IgD-negative memory B cell (primary cell): ENCODE results near the gene LHX5. TPM values are rescaled to one million over a fixed set of nuclear protein-coding genes. Genes with fewer than 3 reads are reported as not detected.

ENCODE experiments used
- H3K27ac Mint-ChIP-seq, 3 donors: one replicate each; pipeline ENCODE4 v1.8.0; 2020 to 2022; ENCODE audit warnings: mild to moderate bottlenecking in 3 of 3, mixed read lengths in 3 of 3, moderate library complexity in 1 of 3
- H3K27me3 Mint-ChIP-seq: one replicate; pipeline ENCODE4 v1.8.0; 2021; ENCODE audit warnings: mixed read lengths
- H3K36me3 Mint-ChIP-seq: one replicate; pipeline ENCODE4 v1.8.0; 2020; ENCODE audit warnings: mild to moderate bottlenecking, mixed read lengths
- H3K4me1 Mint-ChIP-seq, 3 donors: one replicate each; pipeline ENCODE4 v1.8.0; 2020 to 2022; ENCODE audit warnings: mixed read lengths in 3 of 3, mild to moderate bottlenecking in 1 of 3
- H3K4me3 Mint-ChIP-seq, 4 donors: one replicate each; pipeline ENCODE4 v1.8.0; 2020 to 2022; ENCODE audit warnings: mild to moderate bottlenecking in 4 of 4, mixed read lengths in 4 of 4, moderate library complexity in 3 of 4
- H3K9me3 Mint-ChIP-seq, 3 donors: one replicate each; pipeline ENCODE4 v1.8.0; 2020 to 2021; ENCODE audit warnings: mixed read lengths in 3 of 3, mild to moderate bottlenecking in 1 of 3
- polyA plus RNA-seq: library from polyadenylated mRNA; unstranded; fragments of 300-500 nt; fragmentation: Illumina TruSeq; gene quantifications from one replicate; pipeline ENCODE4 v1.2.3, GENCODE V29; 2021

The LHX5 gene
- polyA plus RNA-seq, 1 donor from 2014 or later, result not detected

DNA sequence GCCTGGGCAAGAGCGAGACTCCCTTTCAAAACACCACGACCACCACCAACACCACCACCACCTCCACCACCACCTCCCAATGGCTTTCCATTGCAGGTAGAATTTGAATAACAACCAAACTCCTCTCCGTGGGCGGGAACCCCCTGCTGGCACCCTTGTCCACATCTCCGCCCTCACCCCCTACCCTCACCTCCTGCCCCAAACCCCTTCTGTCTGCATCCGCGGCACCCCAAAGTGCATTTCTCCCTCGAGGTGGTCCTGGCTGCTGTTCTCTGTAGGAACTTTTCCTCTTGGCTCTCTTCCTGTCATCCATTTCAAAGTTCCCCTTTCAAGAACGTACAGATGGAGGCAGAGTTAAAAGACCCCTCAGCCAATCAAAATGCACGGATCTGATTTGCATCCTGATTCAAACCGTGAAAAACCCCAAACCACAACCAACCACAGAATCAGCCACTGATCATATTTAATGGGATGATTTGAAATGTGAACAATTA is 45.7 kb downstream of the LHX5 start:
- H3K36me3 Mint-ChIP-seq, result no peaks in the 10 kb centered on the region
- peaks cover 8 to 13% (median 10%) of the 10 kb centered on the region in 3 donors for H3K4me1 Mint-ChIP-seq
- H3K9me3 Mint-ChIP-seq, result peaks cover 0 to 7% (median 6%) of the 10 kb centered on the region in 3 donors
- H3K27me3 Mint-ChIP-seq, result peaks cover 32% of the 10 kb centered on the region
- peak overlapping the region in 1 of 4 donors; percentile 17 for H3K4me3 Mint-ChIP-seq
- H3K27ac Mint-ChIP-seq, result peak overlapping the region in 1 of 3 donors; percentile 67

DNA sequence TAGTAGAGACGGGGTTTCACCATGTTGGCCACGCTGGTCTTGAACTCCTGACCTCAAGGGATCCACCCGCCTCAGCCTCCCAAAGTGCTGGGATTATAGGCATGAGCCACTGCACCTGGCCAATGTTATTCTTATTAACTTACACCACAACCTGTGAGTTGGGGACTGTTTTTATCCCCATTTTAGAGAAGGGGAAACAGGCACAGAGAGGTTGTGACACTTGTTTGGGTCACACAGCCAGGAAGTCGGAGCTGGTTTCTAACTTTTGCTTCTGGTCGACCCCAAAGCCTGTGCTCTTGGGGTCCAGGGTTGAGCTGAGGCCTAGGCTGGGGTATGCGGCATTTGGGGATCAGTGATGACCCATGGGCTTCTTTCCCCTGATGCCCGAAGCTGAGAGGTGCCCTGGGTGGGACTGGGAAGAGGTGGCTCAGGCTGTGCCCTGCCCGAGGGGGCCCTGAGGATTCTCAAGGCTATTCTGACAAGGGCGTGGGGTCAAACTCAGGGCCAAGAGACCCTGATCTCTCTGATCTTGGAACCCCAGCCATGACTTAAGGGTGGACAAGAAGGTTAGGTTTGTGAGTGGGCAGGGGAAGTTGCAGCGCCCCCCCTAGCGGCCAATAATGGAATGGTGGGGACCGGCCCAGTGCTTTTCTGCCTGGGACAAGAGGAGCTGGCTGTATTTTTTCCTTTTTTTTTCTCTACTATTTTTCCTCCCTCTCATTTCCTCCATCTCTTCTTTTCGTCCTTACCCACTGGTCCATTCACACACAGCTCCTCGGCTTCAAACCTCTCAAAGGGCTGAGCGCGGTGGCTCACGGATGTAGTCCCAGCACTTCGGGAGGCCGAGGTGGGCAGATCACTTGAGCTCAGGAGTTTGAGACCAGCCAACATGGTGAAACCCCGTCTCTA is 46.5 kb downstream of the LHX5 start:
- Mint-ChIP-seq H3K36me3 (no peaks in the 10 kb centered on the region), H3K9me3 (peaks cover 0 to 4% (median 3%) of the 10 kb centered on the region in 3 donors), H3K27ac (no peak overlapping the region), H3K4me3 (no peak overlapping the region), H3K27me3 (peaks cover 25% of the 10 kb centered on the region), H3K4me1 (peaks cover 8 to 13% (median 10%) of the 10 kb centered on the region in 3 donors)

DNA sequence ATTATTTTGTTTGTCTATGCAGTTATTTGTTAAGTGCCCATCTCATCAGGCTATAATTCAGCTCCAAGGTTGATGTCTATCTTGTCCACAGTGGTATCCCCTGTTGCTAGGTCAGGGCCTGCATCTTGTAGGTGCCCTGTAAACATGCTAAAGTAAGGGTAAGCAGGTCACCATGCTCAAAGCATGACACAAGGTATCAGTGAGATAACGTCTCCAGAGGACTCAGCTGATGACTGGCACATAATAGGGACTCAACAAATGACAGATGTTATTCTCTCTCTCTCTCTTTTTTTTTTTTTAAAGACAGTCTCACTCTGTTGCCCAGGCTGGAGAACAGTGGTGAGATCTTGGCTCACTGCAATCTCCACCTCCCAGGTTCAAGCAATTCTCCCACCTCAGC is 47.2 kb downstream of the LHX5 start:
- no peak overlapping the region for H3K4me3 Mint-ChIP-seq
- peaks cover 24% of the 10 kb centered on the region for H3K27me3 Mint-ChIP-seq

GRCh38 chr12:113422886-113423669 is 48.6 kb downstream of the LHX5 start:
- no peaks in the 10 kb centered on the region for H3K36me3 Mint-ChIP-seq
- H3K27me3 Mint-ChIP-seq, result peaks cover 22% of the 10 kb centered on the region
- H3K4me1 Mint-ChIP-seq, result peaks cover 8 to 13% (median 10%) of the 10 kb centered on the region in 3 donors
- no peaks in the 10 kb centered on the region for H3K9me3 Mint-ChIP-seq
- no peak overlapping the region for H3K27ac Mint-ChIP-seq
- H3K4me3 Mint-ChIP-seq, result no peak overlapping the region

More for the DNA sequence above, 47.2 kb downstream of the LHX5 start:
- Mint-ChIP-seq H3K9me3 (no peaks in the 10 kb centered on the region), H3K4me1 (peaks cover 8 to 13% (median 10%) of the 10 kb centered on the region in 3 donors), H3K36me3 (no peaks in the 10 kb centered on the region), H3K27ac (peak overlapping the region in 1 of 3 donors; percentile 0)

- Mint-ChIP-seq H3K4me1 (peaks cover 8 to 13% (median 10%) of the 10 kb centered on the region in 3 donors), H3K36me3 (no peaks in the 10 kb centered on the region), H3K9me3 (no peaks in the 10 kb centered on the region), H3K27ac (peak within 1 kb of the TSS in 1 of 3 donors; percentile 83), H3K27me3 (peaks cover 14% of the 10 kb centered on the region), H3K4me3 (peak within 1 kb of the TSS in 2 of 4 donors; percentile 80 to 87)
Observed at GRCh38 chr12:113422030-113422885, 49.4 kb downstream of the LHX5 start, which contains the start of gene SDSL. SDSL (plus strand) TSS chr12:113422380; CDS start chr12:113427983, 5,603 bp downstream.

DNA sequence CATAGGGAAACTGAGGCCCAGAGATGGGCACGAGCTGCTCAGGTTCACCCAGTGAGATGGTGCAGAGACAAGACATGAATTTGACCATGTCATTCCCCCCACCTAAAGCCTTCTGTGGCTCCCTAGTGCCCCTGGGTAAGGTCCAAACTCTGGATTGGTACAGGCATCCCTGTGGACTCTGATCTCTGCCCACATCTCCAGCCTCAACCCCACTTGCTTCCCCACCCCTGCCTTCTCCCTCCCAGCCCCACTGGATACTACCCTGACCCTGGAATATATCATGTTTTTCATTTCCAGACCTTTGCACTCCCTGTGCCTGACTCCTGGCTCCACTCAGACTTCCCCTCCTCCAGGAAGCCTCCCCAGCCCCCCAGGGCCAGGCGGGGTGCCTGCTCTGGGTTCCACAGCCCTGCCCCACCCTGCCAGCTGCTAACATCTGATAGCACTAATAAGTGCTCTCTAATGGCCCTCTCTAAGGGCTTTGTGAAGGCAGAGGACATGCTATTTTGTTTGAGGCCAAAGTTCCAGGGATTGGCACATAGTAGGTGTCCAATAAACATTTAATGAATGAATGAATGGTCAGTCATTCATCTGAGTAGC is 50.6 kb downstream of the LHX5 start:
- H3K27ac Mint-ChIP-seq, result no peak overlapping the region
- H3K4me1 Mint-ChIP-seq, result peaks cover 8 to 12% (median 10%) of the 10 kb centered on the region in 3 donors
- H3K4me3 Mint-ChIP-seq, result no peak overlapping the region
- peaks cover 8% of the 10 kb centered on the region for H3K27me3 Mint-ChIP-seq
- H3K9me3 Mint-ChIP-seq, result no peaks in the 10 kb centered on the region
- H3K36me3 Mint-ChIP-seq, result no peaks in the 10 kb centered on the region

DNA sequence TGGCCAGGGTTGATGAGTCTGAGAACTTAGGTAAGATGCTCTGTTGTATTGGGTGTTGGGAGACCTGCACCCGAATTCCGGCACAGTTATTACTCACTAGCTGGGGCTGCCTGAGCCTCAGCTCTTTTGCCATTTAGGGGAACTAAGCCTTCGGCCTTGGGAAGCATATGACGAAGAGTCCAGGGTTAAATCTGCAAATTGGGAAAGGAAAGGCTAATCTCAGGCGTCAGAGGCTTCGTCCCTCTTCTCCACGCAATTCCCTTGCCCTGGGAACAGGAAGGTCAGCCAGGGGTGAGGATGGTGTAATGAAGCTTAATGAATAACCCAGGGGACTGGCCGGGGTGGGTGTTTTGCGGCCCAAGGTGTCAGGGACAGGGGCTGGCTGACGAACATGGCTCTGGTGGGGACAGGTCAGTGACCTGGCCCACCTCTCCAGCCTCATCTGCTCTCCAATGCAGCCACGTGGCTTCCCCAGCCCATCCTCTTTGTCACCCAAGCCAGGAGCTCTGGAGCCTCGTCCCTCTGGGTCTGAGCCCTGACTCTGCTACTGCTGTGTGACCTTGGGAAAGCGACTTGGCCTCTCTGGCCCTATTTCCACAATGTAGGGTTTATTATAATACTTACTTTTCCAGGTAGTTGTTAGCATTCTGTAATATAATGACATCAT is 53.3 kb downstream of the LHX5 start:
- Mint-ChIP-seq H3K27ac (no peak overlapping the region), H3K4me3 (no peak overlapping the region), H3K9me3 (no peaks in the 10 kb centered on the region), H3K4me1 (peaks cover 8 to 14% (median 12%) of the 10 kb centered on the region in 3 donors), H3K36me3 (peaks cover 2% of the 10 kb centered on the region), H3K27me3 (peaks cover 2% of the 10 kb centered on the region)

- H3K9me3 Mint-ChIP-seq, result peaks cover 0 to 2% (median 0%) of the 10 kb centered on the region in 3 donors
- H3K27me3 Mint-ChIP-seq, result peaks cover 4% of the 10 kb centered on the region
- peaks cover 2% of the 10 kb centered on the region for H3K36me3 Mint-ChIP-seq
- no peak overlapping the region for H3K4me3 Mint-ChIP-seq
- H3K4me1 Mint-ChIP-seq, result peaks cover 0 to 6% (median 6%) of the 10 kb centered on the region in 3 donors
- H3K27ac Mint-ChIP-seq, result peak overlapping the region in 2 of 3 donors; percentile 45 to 86
Observed at GRCh38 chr12:113416091-113416754, 55.4 kb downstream of the LHX5 start.

GRCh38 chr12:113414519-113415038 is 57.1 kb downstream of the LHX5 start:
- H3K4me1 Mint-ChIP-seq, result peaks cover 0 to 6% (median 6%) of the 10 kb centered on the region in 3 donors
- peaks cover 11% of the 10 kb centered on the region for H3K27me3 Mint-ChIP-seq
- peaks cover 2% of the 10 kb centered on the region for H3K36me3 Mint-ChIP-seq
- H3K9me3 Mint-ChIP-seq, result peaks cover 0 to 2% (median 0%) of the 10 kb centered on the region in 3 donors
- no peak overlapping the region for H3K27ac Mint-ChIP-seq
- no peak overlapping the region for H3K4me3 Mint-ChIP-seq

GRCh38 chr12:113413488-113413939 is 58.2 kb downstream of the LHX5 start:
- Mint-ChIP-seq H3K4me1 (peaks cover 0 to 6% (median 6%) of the 10 kb centered on the region in 3 donors), H3K27ac (no peak overlapping the region), H3K4me3 (no peak overlapping the region), H3K27me3 (peaks cover 13% of the 10 kb centered on the region), H3K9me3 (peaks cover 0 to 2% (median 0%) of the 10 kb centered on the region in 3 donors), H3K36me3 (peaks cover 2% of the 10 kb centered on the region)
